GM12864 (cell line): ENCODE results near the gene GALNT18.

ENCODE experiments used
- DNase-seq: peaks from one replicate; pipeline ENCODE4 v3.0.0-alpha.2; 2011; ENCODE audit warnings: low read depth
- H3K4me3 ChIP-seq: 2 replicates; pipeline ENCODE4 v1.5.1; 2011; ENCODE audit warnings: mild to moderate bottlenecking, low read depth, low read length, control low read depth
- CTCF ChIP-seq: IDR thresholded peaks from 2 replicates; pipeline ENCODE4 v1.5.1; 2011; ENCODE audit warnings: low read depth, mild to moderate bottlenecking, moderate library complexity, low read length, control low read depth, inconsistent platforms; ENCODE audit errors: missing control alignments

The GALNT18 gene

GRCh38 chr11:11528986-11529385 is 92.8 kb downstream of the GALNT18 start:
- DNase-seq, result no peak
- H3K4me3 ChIP-seq, result no peak overlapping the region
- TF ChIP-seq CTCF, result no peak

GRCh38 chr11:11525283-11525682 is 96.5 kb downstream of the GALNT18 start:
- no peak for TF ChIP-seq CTCF
- no peak for DNase-seq
- no peak overlapping the region for H3K4me3 ChIP-seq

- H3K4me3 ChIP-seq, result no peak overlapping the region
- DNase-seq, result no peak
- no peak for TF ChIP-seq CTCF
Observed at GRCh38 chr11:11524436-11525061, 97.3 kb downstream of the GALNT18 start.

GRCh38 chr11:11522591-11522990 is 99.2 kb downstream of the GALNT18 start:
- DNase-seq, result no peak
- H3K4me3 ChIP-seq, result no peak overlapping the region
- TF ChIP-seq CTCF, result no peak

GRCh38 chr11:11521306-11522002 is 100.4 kb downstream of the GALNT18 start:
- DNase-seq, result no peak
- TF ChIP-seq CTCF, result no peak
- no peak overlapping the region for H3K4me3 ChIP-seq

GRCh38 chr11:11520231-11521015 is 101.4 kb downstream of the GALNT18 start:
- no peak overlapping the region for H3K4me3 ChIP-seq
- DNase-seq, result no peak
- no peak for TF ChIP-seq CTCF

- no peak for DNase-seq
- no peak for TF ChIP-seq CTCF
- no peak overlapping the region for H3K4me3 ChIP-seq
Observed at GRCh38 chr11:11519184-11519583, 102.6 kb downstream of the GALNT18 start.
